ENCODE measurements around the gene ARHGAP42. TPM values are rescaled to one million over a fixed set of nuclear protein-coding genes. Genes with fewer than 3 reads are reported as not detected.
A peak's percentile ranks its signal among the peaks of the same experiment; 100 is the strongest.

The ARHGAP42 gene
- total and polyA plus RNA-seq, 11 donors, result 3.8 to 12.4 (median 8.6) TPM

DNA sequence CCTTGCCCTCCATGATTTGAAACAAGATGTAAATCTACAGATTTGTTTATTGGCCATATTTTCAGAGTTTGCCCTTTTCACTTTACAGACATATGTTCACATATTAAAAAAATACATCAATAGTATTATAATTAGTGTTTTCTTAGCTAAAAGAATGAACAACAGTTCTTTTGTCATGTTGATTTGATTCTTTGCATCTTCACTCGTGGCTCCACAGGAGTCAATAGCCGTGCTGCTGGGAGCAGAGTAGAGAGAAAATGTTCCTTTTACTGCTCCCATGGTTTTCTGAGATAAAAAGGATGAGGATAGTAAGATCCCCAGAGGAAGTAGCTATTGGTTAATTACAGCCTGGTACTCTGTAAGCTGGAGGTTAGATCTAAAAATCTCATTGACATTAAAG is 291.4 kb downstream of the ARHGAP42 start:
- H3K4me1 ChIP-seq, result no peaks in the 10 kb centered on the region
- DNase-seq, result no peak
- WGBS, 4 donors, result 59 to 80% (median 76%) methylated on average over 2 of the region's 2 CpGs
- no peaks in the 10 kb centered on the region for H3K27me3 ChIP-seq
- intact Hi-C loops (cut with DNase I), result loop anchor here in 5 of 10 donors (5.0 to 10.0 kb wide), 3 partner anchors 146 to 456 kb away; partner anchors contain the start of gene PGR (in 2 of the 5)
- no peak overlapping the region for H3K27ac ChIP-seq
- no peak for TF ChIP-seq POLR2A (IDR thresholded peaks at IDR 0.05)
- TF ChIP-seq, protein P1, sequence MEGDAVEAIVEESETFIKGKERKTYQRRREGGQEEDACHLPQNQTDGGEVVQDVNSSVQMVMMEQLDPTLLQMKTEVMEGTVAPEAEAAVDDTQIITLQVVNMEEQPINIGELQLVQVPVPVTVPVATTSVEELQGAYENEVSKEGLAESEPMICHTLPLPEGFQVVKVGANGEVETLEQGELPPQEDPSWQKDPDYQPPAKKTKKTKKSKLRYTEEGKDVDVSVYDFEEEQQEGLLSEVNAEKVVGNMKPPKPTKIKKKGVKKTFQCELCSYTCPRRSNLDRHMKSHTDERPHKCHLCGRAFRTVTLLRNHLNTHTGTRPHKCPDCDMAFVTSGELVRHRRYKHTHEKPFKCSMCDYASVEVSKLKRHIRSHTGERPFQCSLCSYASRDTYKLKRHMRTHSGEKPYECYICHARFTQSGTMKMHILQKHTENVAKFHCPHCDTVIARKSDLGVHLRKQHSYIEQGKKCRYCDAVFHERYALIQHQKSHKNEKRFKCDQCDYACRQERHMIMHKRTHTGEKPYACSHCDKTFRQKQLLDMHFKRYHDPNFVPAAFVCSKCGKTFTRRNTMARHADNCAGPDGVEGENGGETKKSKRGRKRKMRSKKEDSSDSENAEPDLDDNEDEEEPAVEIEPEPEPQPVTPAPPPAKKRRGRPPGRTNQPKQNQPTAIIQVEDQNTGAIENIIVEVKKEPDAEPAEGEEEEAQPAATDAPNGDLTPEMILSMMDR (IDR thresholded peaks at IDR 0.05), result no peak
- no peaks in the 10 kb centered on the region for H3K9me3 ChIP-seq
- H3K4me3 ChIP-seq, result no peak overlapping the region
- peaks cover 0 to 59% (median 17%) of the 10 kb centered on the region in 9 donors for H3K36me3 ChIP-seq
- ATAC-seq, result no peak

GRCh38 chr11:100978939-100979338 is 291.9 kb downstream of the ARHGAP42 start:
- Histone ChIP-seq H3K4me1 (no peaks in the 10 kb centered on the region), H3K9me3 (no peaks in the 10 kb centered on the region), H3K4me3 (no peak overlapping the region), H3K36me3 (peaks cover 0 to 59% (median 17%) of the 10 kb centered on the region in 9 donors), H3K27ac (no peak overlapping the region), H3K27me3 (no peaks in the 10 kb centered on the region)
- intact Hi-C loops (cut with DNase I), result loop anchor here in 5 of 10 donors (5.0 to 10.0 kb wide), 3 partner anchors 146 to 456 kb away; partner anchors contain the start of gene PGR (in 2 of the 5)
- WGBS, 4 donors, result 91 to 98% (median 96%) methylated on average over 2 of the region's 2 CpGs
- ATAC-seq (no peak), DNase-seq (no peak)
- TF ChIP-seq POLR2A (IDR thresholded peaks at IDR 0.05), result no peak
- TF ChIP-seq, protein P1 (IDR thresholded peaks at IDR 0.05), result no peak

DNA sequence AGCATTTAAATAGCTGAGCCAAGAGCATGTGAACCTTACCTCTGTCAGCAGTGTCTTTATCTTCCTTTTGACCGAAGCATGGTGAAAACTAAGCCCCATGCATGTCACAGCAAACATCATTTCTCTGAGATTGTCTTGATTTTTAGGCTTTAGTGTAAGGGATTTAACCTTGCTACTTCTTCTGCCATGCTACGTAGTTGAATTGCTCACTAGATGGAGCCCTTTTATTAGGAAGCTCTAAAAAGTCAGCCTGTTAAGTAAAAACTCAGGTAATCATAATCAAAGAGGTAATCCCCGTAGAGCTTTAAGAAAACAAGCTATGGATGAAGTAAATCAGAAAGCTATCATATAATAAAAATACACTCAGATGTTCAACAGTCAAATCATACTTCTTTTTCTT is 293.1 kb downstream of the ARHGAP42 start:
- no peaks in the 10 kb centered on the region for H3K4me1 ChIP-seq
- no peak overlapping the region for H3K27ac ChIP-seq
- no peak for TF ChIP-seq POLR2A (IDR thresholded peaks at IDR 0.05)
- TF ChIP-seq, protein P1 (IDR thresholded peaks at IDR 0.05), result peak in 11 of 12 donors; percentile 18 to 67 (median 49)
- WGBS, 4 donors, result 59 to 66% (median 64%) methylated on average over 3 of the region's 3 CpGs
- no peak overlapping the region for H3K4me3 ChIP-seq
- ATAC-seq (no peak), DNase-seq (no peak)
- H3K9me3 ChIP-seq, result no peaks in the 10 kb centered on the region
- H3K27me3 ChIP-seq, result no peaks in the 10 kb centered on the region
- H3K36me3 ChIP-seq, result peaks cover 0 to 48% (median 14%) of the 10 kb centered on the region in 9 donors
- intact Hi-C loops (cut with DNase I), result loop anchor here (5.0 to 10.0 kb wide), 6 partner anchors 147 to 865 kb away; partner anchors contain the start of gene PGR (in 1 of the 10)

DNA sequence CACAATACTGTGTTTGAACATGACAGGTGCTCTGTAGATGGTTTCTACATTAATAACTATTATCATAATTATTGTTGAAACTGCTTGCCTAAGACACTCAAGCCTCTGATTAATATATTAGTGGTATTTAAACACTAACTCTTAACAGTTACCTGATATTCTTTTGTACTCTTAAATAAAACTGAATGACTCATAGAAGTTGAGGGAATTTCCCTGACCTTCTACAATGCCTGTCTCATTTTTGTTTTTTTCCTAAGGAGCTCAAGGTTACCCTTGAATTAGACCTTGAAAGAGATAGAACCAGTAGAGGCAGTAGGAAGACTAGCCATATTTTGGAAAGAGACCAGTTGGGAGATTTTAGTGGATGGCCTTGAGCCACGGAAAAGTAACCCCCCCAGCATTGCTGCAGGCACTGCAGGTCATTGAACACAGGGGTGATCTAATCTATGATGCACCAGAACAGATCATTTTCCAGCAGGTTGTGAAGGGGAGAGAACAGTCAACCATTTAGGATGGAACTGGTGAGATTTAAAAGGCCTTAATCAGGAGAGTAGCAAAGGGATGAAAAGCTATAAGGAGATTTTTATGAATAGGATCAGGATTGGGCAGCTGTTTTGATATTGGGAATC is 294.2 kb downstream of the ARHGAP42 start:
- no peaks in the 10 kb centered on the region for H3K27me3 ChIP-seq
- DNase-seq, result no peak
- no peak overlapping the region for H3K27ac ChIP-seq
- intact Hi-C loops (cut with DNase I), result loop anchor here (5.0 to 10.0 kb wide), 6 partner anchors 146 to 863 kb away; partner anchors contain the start of gene PGR (in 1 of the 10)
- H3K36me3 ChIP-seq, result peaks cover 0 to 40% (median 9%) of the 10 kb centered on the region in 9 donors
- no peaks in the 10 kb centered on the region for H3K4me1 ChIP-seq
- WGBS, 4 donors, result 69 to 90% (median 84%) methylated on average over 1 of the region's 1 CpG
- H3K4me3 ChIP-seq, result no peak overlapping the region
- no peak for TF ChIP-seq POLR2A (IDR thresholded peaks at IDR 0.05)
- TF ChIP-seq, protein P1 (IDR thresholded peaks at IDR 0.05), result no peak
- no peaks in the 10 kb centered on the region for H3K9me3 ChIP-seq
- no peak for ATAC-seq
